IMR-90 (cell line): Measurements from ENCODE around the gene PROM2. TPM values are rescaled to one million over a fixed set of nuclear protein-coding genes. Genes with fewer than 3 reads are reported as not detected.
A peak's percentile ranks its signal among the peaks of the same experiment; 100 is the strongest.

Experiments
- ATAC-seq: fragments of 200-7000 bp; cut with Tn5 transposase; 2 replicates; pipeline ENCODE4 v1.9.1; 2020; ENCODE audit warnings: low read depth, mild to moderate bottlenecking, moderate library complexity
- BruUV-seq: library from RNA; stranded (reverse); fragments of 400-500 nt; replicated peaks from 2 replicates; lab custom pipeline; 2021; lab: Mats Ljungman, UMichigan
- CTCF ChIA-PET: fragments of 300-600 bp; formaldehyde crosslinking; extraction: SDS; loops from one replicate; lab custom pipeline; 2021; ENCODE audit warnings: antibody characterized with exemption; lab: Yijun Ruan, JAX
- POLR2A ChIA-PET: fragments of 300-600 bp; sonication (Branson Sonifier 250); formaldehyde crosslinking; loops from one replicate; lab custom pipeline; 2022; ENCODE audit warnings: antibody characterized with exemption; ENCODE audit not compliant: unreplicated experiment; lab: Charles Lee
- DNase-seq: peaks from one replicate; pipeline ENCODE4 v3.0.0; 2013
- H2AFZ ChIP-seq: replicated peaks from 2 replicates; pipeline ENCODE3; 2013; ENCODE audit warnings: low read length, mild to moderate bottlenecking; ENCODE audit not compliant: poor library complexity
- H2AK5ac ChIP-seq: 2 replicates; pipeline ENCODE4 v1.6.1; 2013; ENCODE audit warnings: low read depth, low read length, inconsistent platforms
- H2AK9ac ChIP-seq: replicated peaks from 2 replicates; pipeline ENCODE3; 2013; ENCODE audit warnings: mild to moderate bottlenecking, low read depth, low read length, moderate library complexity; ENCODE audit not compliant: poor library complexity
- H2BK120ac ChIP-seq: 2 replicates; pipeline ENCODE4 v1.6.1; 2013; ENCODE audit warnings: low read depth, low read length, inconsistent platforms
- H2BK15ac ChIP-seq: 3 replicates; pipeline ENCODE4 v1.6.1; 2013; ENCODE audit warnings: low read depth, low read length, inconsistent platforms
- H2BK20ac ChIP-seq: 2 replicates; pipeline ENCODE4 v1.6.1; 2013; ENCODE audit warnings: low read depth, mild to moderate bottlenecking, inconsistent platforms, low read length, moderate library complexity
- H2BK5ac ChIP-seq: 2 replicates; pipeline ENCODE4 v1.6.1; 2013; ENCODE audit warnings: mild to moderate bottlenecking, low read depth, low read length, inconsistent platforms; ENCODE audit not compliant: poor library complexity, severe bottlenecking
- H3K14ac ChIP-seq: replicated peaks from 2 replicates; pipeline ENCODE4 v1.6.1; 2013; ENCODE audit warnings: low read depth, low read length, inconsistent platforms
- H3K18ac ChIP-seq: 2 replicates; pipeline ENCODE4 v1.6.1; 2013; ENCODE audit warnings: low read depth, low read length, control low read depth
- H3K23ac ChIP-seq: 2 replicates; pipeline ENCODE4 v1.6.1; 2013; ENCODE audit warnings: low read depth, low read length, inconsistent platforms
- H3K27ac ChIP-seq: 2 replicates; pipeline ENCODE4 v1.5.1; 2013; ENCODE audit warnings: mild to moderate bottlenecking, control low read depth, low read length; ENCODE audit not compliant: insufficient read depth
- H3K27me3 ChIP-seq: 2 replicates; pipeline ENCODE4 v1.6.1; 2013; ENCODE audit warnings: low read length; ENCODE audit not compliant: control insufficient read depth, insufficient read depth
- H3K36me3 ChIP-seq: 2 replicates; pipeline ENCODE4 v1.6.1; 2013; ENCODE audit warnings: low read length, mixed read lengths; ENCODE audit not compliant: control insufficient read depth, insufficient read depth
- H3K4ac ChIP-seq: 2 replicates; pipeline ENCODE4 v1.6.1; 2013; ENCODE audit warnings: low read depth, low read length, inconsistent platforms
- H3K4me1 ChIP-seq: 2 replicates; pipeline ENCODE4 v1.6.1; 2013; ENCODE audit warnings: low read length, mixed read lengths; ENCODE audit not compliant: control insufficient read depth, insufficient read depth
- H3K4me2 ChIP-seq: 2 replicates; pipeline ENCODE4 v1.6.1; 2013; ENCODE audit warnings: low read depth, mild to moderate bottlenecking, control low read depth, low read length, moderate library complexity
- H3K4me3 ChIP-seq: 2 replicates; pipeline ENCODE4 v1.5.1; 2013; ENCODE audit warnings: low read depth, mild to moderate bottlenecking, control low read depth, low read length, moderate library complexity; ENCODE audit not compliant: insufficient read depth
- H3K56ac ChIP-seq: 2 replicates; pipeline ENCODE4 v1.6.1; 2013; ENCODE audit warnings: low read length, inconsistent platforms; ENCODE audit not compliant: insufficient read depth; ENCODE audit errors: extremely low read depth
- H3K79me1 ChIP-seq, 2 experiments: 2 replicates each; pipeline ENCODE4 v1.6.1; 2013; ENCODE audit warnings: low read length in 2 of 2, inconsistent platforms in 1 of 2, low read depth in 1 of 2
- H3K9ac ChIP-seq: 2 replicates; pipeline ENCODE4 v1.6.1; 2013; ENCODE audit warnings: low read depth, low read length, control low read depth
- H3K9me1 ChIP-seq: 2 replicates; pipeline ENCODE4 v1.6.1; 2013; ENCODE audit warnings: low read length, inconsistent platforms; ENCODE audit not compliant: insufficient read depth
- H3K9me3 ChIP-seq: 2 replicates; pipeline ENCODE4 v1.6.1; 2013; ENCODE audit warnings: low read length; ENCODE audit not compliant: control insufficient read depth, insufficient read depth
- H4K20me1 ChIP-seq: 2 replicates; pipeline ENCODE4 v1.6.1; 2013; ENCODE audit warnings: low read length, inconsistent platforms; ENCODE audit not compliant: insufficient read depth
- H4K5ac ChIP-seq: 2 replicates; pipeline ENCODE4 v1.6.1; 2013; ENCODE audit warnings: mild to moderate bottlenecking, low read depth, low read length, control low read depth
- H4K8ac ChIP-seq, 2 experiments: 2 replicates each; pipeline ENCODE4 v1.6.1; 2013; ENCODE audit warnings: low read depth in 2 of 2, low read length in 2 of 2, control low read depth in 1 of 2, inconsistent platforms in 1 of 2
- H4K91ac ChIP-seq: 2 replicates; pipeline ENCODE4 v1.6.1; 2013; ENCODE audit warnings: low read depth, low read length, inconsistent platforms; ENCODE audit not compliant: insufficient read depth
- BHLHE40 ChIP-seq: fragments of 150-350 bp; IDR thresholded peaks from 2 replicates; pipeline ENCODE4 v1.6.1; 2016; ENCODE audit warnings: mild to moderate bottlenecking, low read depth, low read length
- CEBPB ChIP-seq: IDR thresholded peaks from 2 replicates; pipeline ENCODE4 v1.6.1; 2012; ENCODE audit warnings: low read depth, low read length, improper control_type of control experiment
- CHD1 ChIP-seq: IDR thresholded peaks from 2 replicates; pipeline ENCODE4 v1.6.1; 2012; ENCODE audit warnings: low read depth, low read length, improper control_type of control experiment
- CTCF ChIP-seq: conservative IDR thresholded peaks from 2 replicates; pipeline ENCODE4 v1.5.1; 2012; ENCODE audit warnings: mild to moderate bottlenecking, low read depth, low read length, improper control_type of control experiment
- ELK1 ChIP-seq: fragments of 150-350 bp; IDR thresholded peaks from 2 replicates; pipeline ENCODE4 v1.6.1; 2016; ENCODE audit warnings: low read depth, mild to moderate bottlenecking, low read length, moderate library complexity, borderline replicate concordance
- FOS ChIP-seq: fragments of 150-350 bp; IDR thresholded peaks from 2 replicates; pipeline ENCODE4 v1.6.1; 2016; ENCODE audit warnings: low read depth, low read length
- MAFK ChIP-seq: IDR thresholded peaks from 2 replicates; pipeline ENCODE4 v1.6.1; 2012; ENCODE audit warnings: low read depth, low read length, improper control_type of control experiment
- MAZ ChIP-seq: IDR thresholded peaks from 2 replicates; pipeline ENCODE4 v1.6.1; 2012; ENCODE audit warnings: low read depth, mild to moderate bottlenecking, low read length, improper control_type of control experiment, moderate library complexity, borderline replicate concordance
- MXI1 ChIP-seq: IDR thresholded peaks from 2 replicates; pipeline ENCODE4 v1.6.1; 2012; ENCODE audit warnings: low read depth, mild to moderate bottlenecking, low read length, moderate library complexity, borderline replicate concordance
- NFE2L2 ChIP-seq: fragments of 150-350 bp; IDR thresholded peaks from 2 replicates; pipeline ENCODE4 v1.6.1; 2016; ENCODE audit warnings: low read depth, mild to moderate bottlenecking, low read length
- RAD21 ChIP-seq: IDR thresholded peaks from 2 replicates; pipeline ENCODE4 v1.6.1; 2012; ENCODE audit warnings: low read length, improper control_type of control experiment
- RCOR1 ChIP-seq: IDR thresholded peaks from 2 replicates; pipeline ENCODE4 v1.6.1; 2012; ENCODE audit warnings: mild to moderate bottlenecking, low read length, improper control_type of control experiment; ENCODE audit not compliant: insufficient replicate concordance
- SMC3 ChIP-seq: fragments of 150-350 bp; IDR thresholded peaks from 2 replicates; pipeline ENCODE4 v1.6.1; 2016; ENCODE audit warnings: low read depth, mild to moderate bottlenecking, antibody characterized with exemption, low read length, moderate library complexity
- WGBS, 2 experiments: methylation state at CpG; one replicate each; pipeline versions ENCODE4 v1.1.5 to v1.1.7; 2013; ENCODE audit warnings: missing lambda C conversion rate in 2 of 2; ENCODE audit not compliant: insufficient read length in 1 of 2; ENCODE audit errors: extremely low coverage in 2 of 2; 5-methylcytosine and 5-hydroxymethylcytosine counted together
- dilution Hi-C: fragments of 300-500 bp; cut with HindIII; formaldehyde crosslinking; loops from one replicate; pipeline ENCODE4 v1.14.3; 2018; ENCODE audit warnings: low sequenced_read_pairs; ENCODE audit not compliant: unreplicated experiment
- in situ Hi-C: fragments of 300-500 bp; cut with MboI; formaldehyde crosslinking; loops from 3 replicates; pipeline ENCODE4 v1.14.3; 2019; ENCODE audit warnings: low sequenced_read_pairs, inconsistent platforms, mixed read lengths
- intact Hi-C: fragments of 100-400 bp; cut with micrococcal nuclease; formaldehyde crosslinking; loops from 2 replicates; pipeline ENCODE4 v1.10.0; 2022
- polyA plus RNA-seq, 3 experiments: library from polyadenylated mRNA; depleted of rRNA; stranded (reverse); fragments of >200 nt; gene quantifications; 2 replicates each; pipeline ENCODE4 v1.2.3, GENCODE V29; 2012; ENCODE audit warnings: low replicate concordance in 1 of 3
- total RNA-seq: library from RNA; depleted of rRNA; stranded (reverse); fragments of >200 nt; gene quantifications from 2 replicates; pipeline ENCODE4 v1.2.3, GENCODE V29; 2012

PROM2 gene
- total and polyA plus RNA-seq, 2 of the 4 experiments (the other 2 are of a cell fraction), result 0.26 TPM; not detected in 1

GRCh38 chr2:95260028-95261023 is 13.9 kb upstream of the PROM2 start:
- POLR2A ChIA-PET, result no interaction called here
- H4K20me1 ChIP-seq, result no peaks in the 10 kb centered on the region
- ATAC-seq (no peak), DNase-seq (peak; percentile 7)
- no peaks in the 10 kb centered on the region for H3K79me1 ChIP-seq
- no peak overlapping the region for H3K18ac ChIP-seq
- H3K36me3 ChIP-seq, result no peaks in the 10 kb centered on the region
- H4K8ac ChIP-seq, result no peak overlapping the region
- no peak overlapping the region for H3K9ac ChIP-seq
- H3K9me3 ChIP-seq, result peaks cover 2% of the 10 kb centered on the region; the same call in 1 of the 2 replicates
- no peak overlapping the region for H2AFZ ChIP-seq
- no peak overlapping the region for H4K5ac ChIP-seq
- CTCF ChIA-PET, result no interaction called here
- H3K4me3 ChIP-seq, result no peak overlapping the region
- dilution Hi-C loops (no loop called here), in situ Hi-C loops (no loop called here), intact Hi-C loops (no loop called here)
- no peak overlapping the region for H3K4me2 ChIP-seq
- no peak overlapping the region for H2BK15ac ChIP-seq
- no peak overlapping the region for H3K56ac ChIP-seq
- 42% methylated on average over 4 of the region's 8 CpGs; no CpG with 5 or more reads in 1 of the 2 experiments for WGBS, 2 experiments
- no TSS peak for BruUV-seq
- H3K27ac ChIP-seq, result no peak overlapping the region
- no peak overlapping the region for H2AK5ac ChIP-seq
- H2AK9ac ChIP-seq, result peak overlapping the region; percentile 26
- H3K4ac ChIP-seq, result no peak overlapping the region
- H3K4me1 ChIP-seq, result no peaks in the 10 kb centered on the region
- no peak overlapping the region for H2BK20ac ChIP-seq
- H2BK5ac ChIP-seq, result no peak overlapping the region
- H3K14ac ChIP-seq, result no peak overlapping the region
- H4K91ac ChIP-seq, result no peak overlapping the region
- H3K27me3 ChIP-seq, result no peaks in the 10 kb centered on the region; the same call in 1 of the 2 replicates
- no peak overlapping the region for H2BK120ac ChIP-seq
- no peaks in the 10 kb centered on the region for H3K9me1 ChIP-seq
- H3K23ac ChIP-seq, result no peak overlapping the region
- TF ChIP-seq MAZ (no peak), CHD1 (no peak), CTCF (no peak), RAD21 (no peak), NFE2L2 (no peak), MXI1 (no peak), BHLHE40 (no peak), FOS (no peak), RCOR1 (no peak), MAFK (no peak), SMC3 (no peak), ELK1 (no peak), CEBPB (no peak)
